GM19438 (cell line): ENCODE data around the gene HSF5.
"Not testable (repeated sequence)": the region's sequence is repeated elsewhere in the genome, so short reads cannot be mapped to it uniquely, and the experiment has no call there.

Source experiments
- ATAC-seq: cut with Tn5 transposase; IDR thresholded peaks from one replicate; pipeline ENCODE4 v1.9.1; 2021; ENCODE audit warnings: low read depth; ENCODE audit not compliant: unreplicated experiment

HSF5 gene

GRCh38 chr17:58484600-58484999 lies 3.6 kb downstream of the HSF5 start:
- ATAC-seq, result no peak

GRCh38 chr17:58481798-58482197 lies 6.4 kb downstream of the HSF5 start:
- not testable (repeated sequence) for ATAC-seq

GRCh38 chr17:58480090-58480489 lies 8.1 kb downstream of the HSF5 start:
- ATAC-seq, result no peak

- no peak for ATAC-seq
Measured at GRCh38 chr17:58476812-58477211, 11.4 kb downstream of the HSF5 start.

GRCh38 chr17:58475985-58476384 lies 12.2 kb downstream of the HSF5 start:
- no peak for ATAC-seq

GRCh38 chr17:58470356-58470755 lies 17.9 kb downstream of the HSF5 start:
- no peak for ATAC-seq

GRCh38 chr17:58468944-58469343 lies 19.3 kb downstream of the HSF5 start:
- no peak for ATAC-seq

GRCh38 chr17:58455491-58455890 lies 32.7 kb downstream of the HSF5 start:
- no peak for ATAC-seq

- ATAC-seq, result no peak
Measured at GRCh38 chr17:58452738-58453137, 35.5 kb downstream of the HSF5 start.

- no peak for ATAC-seq
Measured at GRCh38 chr17:58447039-58447975, 40.9 kb downstream of the HSF5 start.

- ATAC-seq, result no peak
Measured at GRCh38 chr17:58446086-58446485, 42.1 kb downstream of the HSF5 start.

GRCh38 chr17:58436805-58437239 lies 51.4 kb downstream of the HSF5 start:
- ATAC-seq, result no peak

- ATAC-seq, result no peak
Measured at GRCh38 chr17:58436245-58436644, 52.0 kb downstream of the HSF5 start.

- no peak for ATAC-seq
Measured at GRCh38 chr17:58432806-58433573, 55.2 kb downstream of the HSF5 start.

- no peak for ATAC-seq
Measured at GRCh38 chr17:58427807-58428206, 60.4 kb downstream of the HSF5 start.

- ATAC-seq, result no peak
Measured at GRCh38 chr17:58421711-58422110, 66.5 kb downstream of the HSF5 start.

GRCh38 chr17:58420827-58421226 lies 67.4 kb downstream of the HSF5 start:
- no peak for ATAC-seq

GRCh38 chr17:58417300-58418092 lies 70.7 kb downstream of the HSF5 start, which contains the start of gene RNF43:
Gene RNF43 (minus strand): TSS chr17:58417534. CDS start chr17:58415577, 1,957 bp downstream.
- peak; percentile 95 for ATAC-seq

GRCh38 chr17:58416937-58417299 lies 71.3 kb downstream of the HSF5 start:
- no peak for ATAC-seq

- ATAC-seq, result no peak
Measured at GRCh38 chr17:58416396-58416795, 71.8 kb downstream of the HSF5 start.
